ENCODE results near the gene ADCK1.

The ADCK1 gene

DNA sequence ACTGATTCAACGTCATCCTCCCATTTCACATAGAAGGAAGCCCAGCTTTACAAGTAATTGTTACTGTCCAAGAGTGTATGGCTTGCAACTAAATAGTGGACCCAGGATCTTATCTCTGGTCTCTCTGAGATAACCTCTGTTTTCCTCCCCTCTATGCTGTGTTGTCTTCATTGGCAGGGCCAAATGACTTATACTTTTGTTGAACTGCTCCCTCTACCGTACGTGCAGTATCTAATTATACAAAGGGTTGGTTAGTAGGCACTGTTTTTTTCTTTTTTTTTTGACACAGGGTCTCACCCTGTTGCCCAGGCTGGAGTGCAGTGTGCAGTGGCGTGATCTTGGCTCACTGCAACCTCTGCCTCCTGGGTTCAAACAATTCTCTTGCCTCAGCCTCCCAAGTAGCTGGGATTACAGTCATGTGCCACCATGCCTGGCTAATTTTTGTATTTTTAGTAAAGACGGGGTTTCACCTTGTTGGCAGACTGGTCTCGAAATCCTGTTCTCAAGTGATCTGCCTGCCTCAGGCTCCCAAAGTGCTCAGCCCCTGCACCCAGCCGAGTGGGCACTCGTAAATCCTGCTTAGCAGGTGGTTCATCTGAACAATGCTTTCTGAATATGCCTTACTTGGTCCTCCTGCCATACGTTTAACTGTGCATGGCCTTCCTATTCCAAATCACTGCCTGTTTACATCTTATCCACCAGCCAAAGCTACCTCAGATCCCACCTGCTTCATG, 162.1 kb downstream of the ADCK1 start (continued):
- TF ChIP-seq, protein P1, sequence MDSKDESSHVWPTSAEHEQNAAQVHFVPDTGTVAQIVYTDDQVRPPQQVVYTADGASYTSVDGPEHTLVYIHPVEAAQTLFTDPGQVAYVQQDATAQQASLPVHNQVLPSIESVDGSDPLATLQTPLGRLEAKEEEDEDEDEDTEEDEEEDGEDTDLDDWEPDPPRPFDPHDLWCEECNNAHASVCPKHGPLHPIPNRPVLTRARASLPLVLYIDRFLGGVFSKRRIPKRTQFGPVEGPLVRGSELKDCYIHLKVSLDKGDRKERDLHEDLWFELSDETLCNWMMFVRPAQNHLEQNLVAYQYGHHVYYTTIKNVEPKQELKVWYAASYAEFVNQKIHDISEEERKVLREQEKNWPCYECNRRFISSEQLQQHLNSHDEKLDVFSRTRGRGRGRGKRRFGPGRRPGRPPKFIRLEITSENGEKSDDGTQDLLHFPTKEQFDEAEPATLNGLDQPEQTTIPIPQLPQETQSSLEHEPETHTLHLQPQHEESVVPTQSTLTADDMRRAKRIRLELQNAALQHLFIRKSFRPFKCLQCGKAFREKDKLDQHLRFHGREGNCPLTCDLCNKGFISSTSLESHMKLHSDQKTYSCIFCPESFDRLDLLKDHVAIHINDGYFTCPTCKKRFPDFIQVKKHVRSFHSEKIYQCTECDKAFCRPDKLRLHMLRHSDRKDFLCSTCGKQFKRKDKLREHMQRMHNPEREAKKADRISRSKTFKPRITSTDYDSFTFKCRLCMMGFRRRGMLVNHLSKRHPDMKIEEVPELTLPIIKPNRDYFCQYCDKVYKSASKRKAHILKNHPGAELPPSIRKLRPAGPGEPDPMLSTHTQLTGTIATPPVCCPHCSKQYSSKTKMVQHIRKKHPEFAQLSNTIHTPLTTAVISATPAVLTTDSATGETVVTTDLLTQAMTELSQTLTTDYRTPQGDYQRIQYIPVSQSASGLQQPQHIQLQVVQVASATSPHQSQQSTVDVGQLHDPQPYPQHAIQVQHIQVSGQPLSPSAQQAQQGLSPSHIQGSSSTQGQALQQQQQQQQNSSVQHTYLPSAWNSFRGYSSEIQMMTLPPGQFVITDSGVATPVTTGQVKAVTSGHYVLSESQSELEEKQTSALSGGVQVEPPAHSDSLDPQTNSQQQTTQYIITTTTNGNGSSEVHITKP (tag by site-specific recombination; IDR thresholded peaks at IDR 0.05), result no peak

DNA sequence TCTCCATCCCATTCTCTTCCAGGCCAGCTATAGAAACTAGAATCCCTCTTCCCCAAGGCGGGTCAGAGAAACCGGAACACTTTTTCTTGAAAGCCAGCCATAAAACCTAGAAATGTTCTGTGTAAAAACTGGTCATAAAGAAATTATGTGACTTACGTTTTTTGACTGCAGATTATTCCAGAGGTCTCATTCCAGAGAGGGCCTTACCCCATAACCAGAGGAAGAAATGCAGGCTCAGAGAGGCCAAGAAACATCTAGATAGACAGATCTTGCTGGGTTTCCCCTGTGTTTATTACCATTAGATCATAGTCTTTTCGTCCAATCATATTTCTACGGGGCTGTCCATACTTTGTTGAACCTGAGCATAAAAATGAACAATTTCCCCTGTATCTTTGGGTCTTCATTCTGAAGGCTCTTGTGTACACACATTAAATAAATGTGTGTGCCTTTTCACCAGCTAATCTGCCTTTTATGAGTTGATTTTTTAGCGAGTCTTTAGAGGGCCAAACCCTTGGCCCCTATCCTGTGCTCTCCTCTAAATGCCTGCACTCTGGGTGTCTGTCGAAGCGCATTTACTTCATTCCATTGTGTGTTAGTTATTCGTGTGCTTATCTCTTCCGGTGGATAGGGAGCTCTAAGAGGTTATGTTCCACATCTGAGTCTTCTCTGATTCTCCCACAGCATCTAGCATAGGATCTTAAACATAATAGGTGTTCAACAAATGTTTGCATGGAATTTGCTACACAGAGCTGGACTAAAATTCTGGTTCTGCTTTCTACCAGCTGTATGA, 163.0 kb downstream of the ADCK1 start:
- no peak overlapping the region for H3K4me3 ChIP-seq (ENCODE audit: low read depth, low read length)
- no peak overlapping the region for H3K27ac ChIP-seq (ENCODE audit: extremely low read depth, low read depth, low read length)
- no peaks in the 10 kb centered on the region for H3K4me1 ChIP-seq (ENCODE audit: control insufficient read depth, insufficient read depth, low read length)
- H3K36me3 ChIP-seq (ENCODE audit: control insufficient read depth in 2 of 2, insufficient read depth in 1 of 2, low read length in 2 of 2), result no peaks in the 10 kb centered on the region
- CTCF ChIA-PET, result interaction anchor here (0.5 kb wide), 1 partner anchor 846 kb away, joined by 3 read pairs; no protein-coding TSS in a partner anchor
- POLR2A ChIA-PET, result no interaction called here
- no peaks in the 10 kb centered on the region for H3K9me3 ChIP-seq (ENCODE audit: control insufficient read depth, insufficient read depth, low read depth, low read length)
- TF ChIP-seq ZNF138 (tag by site-specific recombination; IDR thresholded peaks at IDR 0.05; ENCODE audit: borderline replicate concordance) (no peak), ZNF221 (tag by site-specific recombination; IDR thresholded peaks at IDR 0.05; ENCODE audit: borderline replicate concordance) (no peak), ZNF391 (tag by site-specific recombination; IDR thresholded peaks at IDR 0.05; ENCODE audit: borderline replicate concordance, low read depth) (no peak), ZXDB (tag by site-specific recombination; IDR thresholded peaks at IDR 0.05) (no peak), ZSCAN23 (tag by site-specific recombination; IDR thresholded peaks at IDR 0.05) (no peak), ZNF785 (tag by site-specific recombination; IDR thresholded peaks at IDR 0.05) (no peak), ZNF114 (tag by site-specific recombination; IDR thresholded peaks at IDR 0.05) (no peak), ZFP69B (tag by site-specific recombination; IDR thresholded peaks at IDR 0.05) (no peak), ZNF626 (tag by site-specific recombination; IDR thresholded peaks at IDR 0.05) (no peak), ZNF341 (tag by site-specific recombination; IDR thresholded peaks at IDR 0.05; ENCODE audit: low read depth) (no peak), EGR2 (tag by site-specific recombination; IDR thresholded peaks at IDR 0.05; ENCODE audit: low read depth) (no peak), ZNF2 (tag by site-specific recombination; IDR thresholded peaks at IDR 0.05) (no peak), ZNF16 (tag by site-specific recombination; IDR thresholded peaks at IDR 0.05; ENCODE audit: low read depth) (no peak)

DNA sequence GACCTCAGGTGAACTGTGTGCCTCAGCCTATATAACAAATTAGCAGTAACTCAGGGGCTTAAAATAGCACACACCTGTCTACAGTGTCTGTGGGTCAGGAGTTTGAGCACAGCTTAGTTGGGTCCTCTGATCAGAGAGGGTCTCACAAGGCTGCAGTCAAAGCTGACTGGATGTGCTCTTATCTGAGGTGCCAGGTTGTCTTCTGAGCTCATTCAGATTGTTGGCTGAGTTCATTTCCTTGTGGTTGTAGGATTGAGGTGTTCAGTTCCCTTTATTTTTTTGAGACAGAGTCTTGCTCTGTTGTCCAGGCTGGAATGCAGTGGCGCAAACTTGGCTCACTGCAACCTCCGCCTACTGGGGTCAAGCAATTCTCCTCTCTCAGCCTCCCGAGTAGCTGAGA, 164.7 kb downstream of the ADCK1 start:
- no peaks in the 10 kb centered on the region for H3K36me3 ChIP-seq (ENCODE audit: control insufficient read depth in 2 of 2, insufficient read depth in 1 of 2, low read length in 2 of 2)
- ChIA-PET CTCF (no interaction called here), POLR2A (no interaction called here)
- no peak overlapping the region for H3K4me3 ChIP-seq (ENCODE audit: low read depth, low read length)
- TF ChIP-seq ZNF146 (tag by site-specific recombination; IDR thresholded peaks at IDR 0.05) (no peak), ZNF211 (tag by site-specific recombination; IDR thresholded peaks at IDR 0.05; ENCODE audit: low read depth) (no peak), ZBTB17 (tag by site-specific recombination; IDR thresholded peaks at IDR 0.05) (no peak)
- no peaks in the 10 kb centered on the region for H3K9me3 ChIP-seq (ENCODE audit: control insufficient read depth, insufficient read depth, low read depth, low read length)
- no peaks in the 10 kb centered on the region for H3K4me1 ChIP-seq (ENCODE audit: control insufficient read depth, insufficient read depth, low read length)
- H3K27ac ChIP-seq (ENCODE audit: extremely low read depth, low read depth, low read length), result no peak overlapping the region

Measured in HEK293 (cell line).